Measurements from ENCODE around the gene TTLL13.

Gene TTLL13

DNA sequence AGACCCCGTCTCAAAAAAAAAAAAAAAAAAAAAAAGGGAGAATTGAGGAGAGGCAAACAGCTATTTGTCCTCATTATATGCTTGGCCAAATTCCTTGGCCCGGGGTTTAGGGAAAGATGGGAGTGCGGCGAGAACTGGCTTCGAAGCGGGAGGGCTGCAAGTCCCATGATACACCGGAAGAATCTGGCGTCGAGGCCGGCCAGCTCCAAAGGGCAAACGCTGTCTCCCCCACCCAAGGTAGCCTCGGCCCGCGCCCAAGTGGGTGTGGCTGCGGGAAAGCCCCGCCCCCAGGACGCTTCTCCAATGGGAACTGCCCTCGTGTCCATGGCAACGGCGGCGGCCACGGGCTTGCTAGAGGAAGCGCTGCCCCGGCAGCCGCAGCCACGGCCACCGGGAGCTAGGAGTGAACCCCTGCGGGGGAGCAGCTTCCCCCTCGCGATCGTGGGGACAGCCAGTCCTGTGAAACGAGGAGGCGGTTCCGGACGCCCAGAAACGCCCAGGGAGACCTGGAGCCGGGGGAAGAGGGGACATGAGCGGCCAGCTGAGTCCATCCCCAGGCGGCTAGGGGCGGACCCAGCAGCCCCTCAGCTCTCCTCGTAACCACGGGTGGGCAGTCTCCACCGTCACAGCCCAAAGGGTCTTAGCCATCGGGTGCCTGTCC is at the start of gene TTLL13:
TSS of gene TTLL13 (plus strand) at position 354 of the 661 bp plus-strand sequence. CDS start 1,075 bp downstream, outside the sequence.
- peak; percentile 95 for DNase-seq

GRCh38 chr15:90200534-90201129 is 48.7 kb upstream of the TTLL13 start:
- DNase-seq = peak; percentile 96

DNA sequence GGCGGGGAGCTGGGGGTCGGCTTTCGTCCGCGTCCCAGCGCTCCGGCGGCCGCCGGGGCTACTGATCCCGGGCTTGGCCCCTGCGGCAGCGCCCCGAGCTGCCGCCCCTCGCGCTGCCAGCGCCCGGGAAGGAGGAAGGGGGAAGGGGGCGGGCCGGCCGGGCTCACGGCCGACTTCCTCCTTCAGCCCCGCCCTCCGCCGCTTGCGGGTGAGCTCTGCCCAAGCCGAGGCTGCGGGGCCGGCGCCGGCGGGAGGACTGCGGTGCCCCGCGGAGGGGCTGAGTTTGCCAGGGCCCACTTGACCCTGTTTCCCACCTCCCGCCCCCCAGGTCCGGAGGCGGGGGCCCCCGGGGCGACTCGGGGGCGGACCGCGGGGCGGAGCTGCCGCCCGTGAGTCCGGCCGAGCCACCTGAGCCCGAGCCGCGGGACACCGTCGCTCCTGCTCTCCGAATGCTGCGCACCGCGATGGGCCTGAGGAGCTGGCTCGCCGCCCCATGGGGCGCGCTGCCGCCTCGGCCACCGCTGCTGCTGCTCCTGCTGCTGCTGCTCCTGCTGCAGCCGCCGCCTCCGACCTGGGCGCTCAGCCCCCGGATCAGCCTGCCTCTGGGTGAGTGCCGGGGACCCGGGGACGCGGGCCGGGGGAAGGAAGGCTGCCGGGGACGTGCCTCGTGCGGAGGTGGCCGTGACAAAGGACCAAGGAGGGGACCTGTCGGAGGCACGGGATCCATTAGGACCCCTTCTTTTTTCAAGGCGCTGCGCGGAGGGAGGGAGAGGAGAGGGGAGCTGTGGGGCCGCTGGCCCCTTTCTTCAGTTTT is 48.0 kb upstream of the TTLL13 start, which contains the start of gene SEMA4B:
TSS of gene SEMA4B (plus strand) at position 201 of the 814 bp plus-strand sequence. CDS start at position 450, 249 bp downstream.
- peak; percentile 86 for DNase-seq

DNA sequence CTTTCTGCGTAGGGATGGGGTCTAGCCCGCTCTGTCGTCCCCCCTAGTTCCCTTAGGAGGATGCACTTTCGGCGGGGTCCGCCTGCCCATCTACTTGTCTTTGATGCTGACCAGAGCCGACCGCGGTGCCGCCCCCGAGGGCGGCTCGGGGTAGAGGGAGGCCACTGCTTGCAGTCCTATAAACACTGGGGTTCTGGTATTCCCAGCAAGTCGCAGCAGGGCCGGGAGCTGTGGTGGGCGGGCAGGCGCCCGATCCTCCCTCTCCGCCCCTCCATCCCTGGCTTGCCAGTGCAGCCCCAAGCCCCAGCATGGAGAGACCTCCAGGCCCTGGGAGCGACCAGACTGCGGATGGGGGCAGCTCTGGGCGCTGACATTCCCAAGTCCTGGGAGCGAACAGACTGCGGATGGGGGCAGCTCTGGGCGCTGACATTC is 47.4 kb upstream of the TTLL13 start:
- DNase-seq = peak; percentile 34

DNA sequence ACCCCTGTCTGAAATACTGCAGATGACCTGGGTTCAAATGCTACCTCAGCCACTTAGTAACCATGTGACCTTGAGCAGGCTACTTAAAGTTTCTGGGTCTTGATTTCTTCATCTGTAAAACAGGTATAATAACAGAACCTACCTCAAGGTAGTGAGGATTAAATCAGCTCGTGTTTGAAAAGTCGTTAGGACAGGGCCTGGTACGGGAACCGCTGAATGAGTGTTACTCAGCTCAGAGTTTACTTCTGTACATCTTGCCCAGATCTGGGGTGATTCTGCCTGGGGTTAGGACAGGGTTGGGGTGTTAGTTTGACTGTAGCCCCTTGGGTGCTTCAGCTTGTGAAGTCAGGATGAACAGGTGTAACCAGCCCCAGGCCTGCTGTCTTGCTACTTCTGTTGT is 46.4 kb upstream of the TTLL13 start:
- DNase-seq = no peak

GRCh38 chr15:90203473-90203872 is 45.9 kb upstream of the TTLL13 start:
- DNase-seq = no peak

- DNase-seq = no peak
Observed at GRCh38 chr15:90203922-90204321, 45.4 kb upstream of the TTLL13 start.

DNA sequence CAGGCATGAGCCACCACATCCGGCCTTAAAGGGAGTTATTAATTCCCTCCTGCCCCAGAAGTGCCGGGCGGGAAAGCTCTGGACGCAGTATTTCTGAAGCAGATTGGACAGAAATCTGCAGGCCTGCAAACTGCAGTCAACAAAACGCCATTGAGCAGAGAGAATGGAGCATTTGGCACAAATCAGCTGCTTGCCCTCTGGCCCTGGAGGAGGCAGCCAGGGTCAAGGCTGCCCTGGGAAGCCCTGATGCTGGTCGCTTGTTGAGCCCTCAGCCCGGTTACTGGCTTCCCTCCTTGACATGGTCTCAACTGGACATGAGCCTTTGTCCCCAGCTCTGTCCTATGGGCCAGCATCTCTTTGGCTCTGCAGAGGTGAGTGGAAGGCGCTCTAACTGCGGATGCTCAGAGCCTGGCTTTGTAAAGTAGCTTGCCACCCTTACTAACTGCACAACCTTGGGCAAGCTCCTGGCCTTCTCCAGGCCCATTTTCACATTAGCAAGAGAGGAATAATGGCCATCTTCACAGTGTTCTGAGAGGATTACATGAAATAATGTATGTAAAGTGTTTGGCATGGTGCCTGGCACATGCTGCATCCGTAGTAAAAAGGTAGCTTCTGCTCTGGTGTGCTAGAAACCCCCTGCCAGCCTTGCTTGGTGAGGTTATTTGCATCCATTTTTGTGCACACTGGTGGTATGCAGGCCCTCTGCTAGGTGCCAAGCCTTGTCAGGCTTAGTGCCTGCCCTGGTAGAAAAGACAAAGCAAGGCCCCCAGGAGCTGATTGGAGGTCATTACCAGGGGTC is 44.1 kb upstream of the TTLL13 start:
- DNase-seq = no peak

GRCh38 chr15:90205886-90206285 is 43.5 kb upstream of the TTLL13 start:
- DNase-seq = peak; percentile 67

DNA sequence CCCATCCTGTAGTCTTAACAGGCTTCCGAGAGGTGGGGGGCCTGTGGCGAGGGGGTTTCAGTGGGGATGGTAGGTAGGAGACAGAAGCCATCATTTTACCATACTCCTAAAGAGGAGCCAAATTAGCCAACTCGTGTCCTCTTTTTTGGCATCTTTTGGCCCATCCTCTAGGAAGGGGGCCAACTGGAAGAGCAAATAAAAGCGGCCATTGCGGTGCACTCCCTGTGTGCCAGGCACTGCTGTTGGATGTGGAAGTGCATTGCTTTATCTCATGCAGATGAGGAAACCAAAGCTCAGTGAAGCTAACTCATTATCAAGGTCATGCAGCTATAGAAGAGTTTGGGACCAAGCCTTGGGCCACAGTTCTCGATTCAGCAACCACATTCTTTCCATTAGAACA is 42.1 kb upstream of the TTLL13 start:
- no peak for DNase-seq

- DNase-seq = no peak
Observed at GRCh38 chr15:90208356-90208755, 41.0 kb upstream of the TTLL13 start.

GRCh38 chr15:90209591-90209990 is 39.8 kb upstream of the TTLL13 start:
- no peak for DNase-seq

DNA sequence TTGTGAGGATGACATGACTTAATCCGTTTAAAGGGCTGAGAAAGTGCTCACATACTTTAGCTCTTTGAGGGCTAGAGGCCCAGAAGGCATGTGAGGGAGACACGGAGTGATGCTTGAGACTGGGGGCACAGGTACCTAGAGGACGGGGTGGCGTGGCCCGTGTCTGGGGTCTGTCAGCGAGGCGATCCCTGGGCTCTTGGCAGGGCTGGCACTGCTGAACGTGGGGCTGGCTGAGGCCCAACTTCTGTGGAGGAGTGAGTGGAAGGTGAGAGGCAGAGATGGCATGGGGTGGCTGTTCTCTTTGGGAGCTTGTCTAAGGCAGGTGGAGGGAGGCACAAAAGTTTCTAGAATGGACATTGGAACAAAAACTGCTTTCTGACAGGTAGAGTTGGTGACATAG is 38.8 kb upstream of the TTLL13 start:
- peak; percentile 73 for DNase-seq

GRCh38 chr15:90211009-90211408 is 38.3 kb upstream of the TTLL13 start:
- no peak for DNase-seq

DNA sequence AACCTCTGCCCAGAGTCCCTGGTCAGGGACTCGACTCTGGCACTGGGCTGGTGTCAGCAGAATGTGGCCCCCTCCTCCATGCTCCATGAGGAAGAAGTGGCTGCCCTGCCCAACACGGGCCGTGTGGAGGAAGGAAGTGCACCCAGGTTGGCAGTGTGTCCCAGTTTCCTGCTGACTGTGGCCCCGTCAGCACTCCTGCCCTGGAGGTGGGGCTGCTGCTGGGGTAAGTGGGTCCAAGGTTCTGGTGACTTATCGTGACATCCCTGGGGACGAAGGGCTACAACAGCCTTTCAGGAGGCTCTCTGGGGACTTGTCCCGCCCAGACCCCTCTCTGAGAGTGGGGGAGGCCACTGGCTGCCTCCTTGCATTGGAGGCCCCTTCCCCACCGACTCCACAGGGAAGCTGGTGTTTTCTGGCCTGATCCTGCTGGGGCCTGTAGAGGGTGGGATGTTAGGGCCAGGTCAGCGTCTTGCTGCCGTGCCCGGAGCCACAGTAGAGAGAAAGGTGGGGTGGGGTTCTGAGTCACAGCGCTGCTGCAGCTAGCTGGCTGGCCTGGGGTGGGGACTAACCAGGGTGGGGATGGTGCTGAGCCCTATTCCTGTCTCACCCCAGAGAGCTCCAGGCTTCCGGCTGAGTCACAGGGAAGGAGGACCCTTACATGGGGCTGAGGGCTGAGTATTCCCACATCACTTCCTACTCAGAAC is 37.8 kb upstream of the TTLL13 start:
- no peak for DNase-seq

- DNase-seq = no peak
Observed at GRCh38 chr15:90212221-90213098, 36.9 kb upstream of the TTLL13 start.

- DNase-seq = peak; percentile 85
Observed at GRCh38 chr15:90213122-90213817, 36.1 kb upstream of the TTLL13 start.

- peak; percentile 73 for DNase-seq
Observed at GRCh38 chr15:90213818-90214204, 35.5 kb upstream of the TTLL13 start.

GRCh38 chr15:90214553-90215196 is 34.7 kb upstream of the TTLL13 start:
- DNase-seq = peak; percentile 33

Measured in NCI-H82 (cell line).